Ureter (tissue), 1 donor: ENCODE results near the gene RPL22. TPM values are rescaled to one million over a fixed set of nuclear protein-coding genes. Genes with fewer than 3 reads are reported as not detected.

Experiments used
- DNase-seq: peaks from one replicate; pipeline ENCODE4 v3.0.0-alpha.2; 2020; ENCODE audit warnings: low spot score
- total RNA-seq: library from RNA; stranded (reverse); gene quantifications from one replicate; pipeline ENCODE4 v1.2.4, GENCODE V29; 2023
- donor health status: DM: yes; HTN: yes; CAD: no.

RPL22 gene
- total RNA-seq, 1 donor from 2014 or later = 595 TPM

DNA sequence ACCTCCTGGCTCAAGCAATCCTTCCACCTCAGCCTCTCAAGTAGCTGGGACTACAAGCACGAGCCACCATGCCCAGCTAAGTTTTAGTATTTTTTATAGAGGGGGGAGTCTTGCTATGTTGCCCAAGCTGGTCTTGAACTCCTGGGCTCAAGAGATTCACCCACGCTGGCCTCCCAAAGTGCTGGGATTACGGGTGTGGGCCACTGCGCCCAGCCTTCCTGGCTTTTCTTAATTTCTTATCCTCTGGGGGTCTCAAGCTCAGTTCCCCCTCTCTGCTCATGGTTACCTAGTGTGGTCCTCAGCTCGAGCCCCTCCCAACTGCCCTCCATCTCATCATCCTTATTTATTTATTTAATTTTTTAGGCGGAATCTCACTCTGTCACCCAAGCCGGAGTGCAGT is 2.9 kb upstream of the RPL22 start:
- DNase-seq = no peak

DNA sequence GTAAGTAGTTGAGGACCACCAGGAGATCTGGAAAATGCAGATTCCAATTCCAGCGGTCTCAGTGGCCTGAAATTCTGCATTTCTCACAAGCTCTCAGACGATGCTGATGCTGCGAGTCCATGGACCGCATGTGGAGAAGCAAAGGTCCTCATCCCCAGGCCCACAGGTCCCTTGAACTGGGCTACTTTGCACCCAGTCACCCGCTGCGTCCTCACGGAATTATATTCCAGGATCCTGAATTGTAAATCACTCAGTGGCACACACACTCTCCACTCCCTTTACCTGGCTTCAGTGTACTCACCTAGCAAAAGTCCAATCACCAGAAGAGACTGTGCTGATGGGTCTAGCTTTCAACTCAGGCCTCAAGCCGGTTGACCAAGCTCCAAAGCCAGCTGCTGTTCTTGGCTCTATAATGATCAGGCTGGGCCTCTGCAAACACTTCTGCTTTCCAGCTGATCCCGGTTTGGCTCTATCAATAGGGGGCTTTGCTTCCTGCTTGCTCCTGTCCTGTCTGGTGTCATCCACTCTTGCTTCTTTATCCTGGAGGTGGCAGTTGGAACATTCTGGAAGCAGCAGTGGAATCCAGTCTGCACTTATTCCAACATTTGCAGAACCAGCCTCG is 904 bp upstream of the RPL22 start:
- no peak for DNase-seq

DNA sequence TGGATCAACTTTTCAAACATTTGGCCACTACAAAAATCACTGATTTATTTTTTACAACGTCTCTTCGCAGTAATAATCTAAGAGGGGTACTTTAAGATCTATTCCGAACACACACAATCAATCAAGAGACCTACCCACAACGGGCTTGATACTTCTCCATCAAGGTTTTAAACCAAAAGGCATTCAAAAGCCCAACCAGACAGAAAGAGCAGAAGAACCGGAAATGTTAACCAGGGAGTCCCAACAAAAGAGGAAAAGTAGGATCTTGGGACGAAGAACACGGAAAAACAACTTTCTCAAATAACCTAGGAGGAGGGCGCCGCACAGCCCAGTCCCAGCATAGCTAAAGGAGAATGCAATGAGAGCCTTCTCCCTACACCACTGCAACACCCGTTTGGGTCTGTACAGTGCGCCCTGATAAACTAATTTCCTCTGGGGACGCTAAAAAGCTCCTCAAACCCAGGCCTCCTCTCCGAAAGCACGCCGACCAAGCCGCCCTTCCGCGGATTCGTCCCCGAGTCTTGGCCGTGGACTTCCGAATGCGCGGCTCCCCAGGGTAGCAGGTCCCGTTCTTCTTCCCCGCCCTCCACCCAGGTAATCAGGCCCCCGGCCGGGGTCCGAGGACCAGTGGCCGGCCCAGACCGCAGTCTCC is 623 bp downstream of the RPL22 start:
- DNase-seq = no peak

DNA sequence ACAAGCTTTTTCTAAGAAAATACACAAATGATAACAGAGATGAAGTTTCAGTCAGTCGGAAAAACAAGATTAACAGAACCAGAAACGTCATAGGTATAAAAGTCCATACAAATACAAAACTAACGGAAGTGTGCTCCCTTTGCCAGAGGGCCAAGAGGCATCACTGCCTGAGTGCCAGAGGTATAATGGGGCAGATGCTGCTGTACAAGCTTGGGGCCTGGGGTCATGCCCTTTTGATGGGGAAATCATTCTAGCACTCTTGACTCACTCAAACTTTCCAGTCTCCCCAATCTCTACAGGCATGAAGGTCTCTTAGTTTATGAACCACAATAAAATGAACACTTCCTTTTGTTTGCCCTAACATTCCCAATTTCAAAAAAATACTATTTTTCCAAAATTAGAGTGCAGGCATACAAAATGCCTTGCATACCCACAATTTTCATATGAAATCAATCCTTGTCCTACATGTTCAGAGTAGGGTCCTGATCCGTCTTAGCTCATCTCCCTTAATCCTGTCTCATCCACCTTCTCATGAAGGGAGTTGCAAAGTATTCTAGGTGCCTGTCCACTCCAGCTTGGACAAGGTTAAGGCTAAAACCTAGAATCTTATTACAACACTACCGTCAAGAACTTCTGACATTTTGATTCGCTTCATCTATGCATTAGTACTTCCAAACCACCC is 1.5 kb downstream of the RPL22 start:
- no peak for DNase-seq

DNA sequence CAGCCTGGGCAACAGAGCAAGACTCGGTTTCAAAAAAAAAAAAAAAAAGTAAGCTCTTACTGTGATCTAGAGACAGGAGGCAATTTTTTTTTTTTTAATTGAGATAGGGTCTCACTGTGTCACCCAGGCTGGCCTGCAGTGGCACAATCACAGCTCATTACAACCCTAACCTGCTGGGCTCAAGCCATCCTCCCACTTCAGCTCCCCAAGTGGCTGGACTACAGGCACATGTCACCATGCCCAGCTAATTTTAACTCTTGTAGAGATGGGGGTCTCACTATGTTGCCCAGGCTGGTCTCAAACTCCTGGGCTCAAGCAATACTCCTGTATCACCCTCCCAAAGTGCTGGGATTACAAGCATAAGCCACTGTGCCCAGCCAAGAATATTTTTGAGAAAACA is 7.4 kb downstream of the RPL22 start:
- no peak for DNase-seq

DNA sequence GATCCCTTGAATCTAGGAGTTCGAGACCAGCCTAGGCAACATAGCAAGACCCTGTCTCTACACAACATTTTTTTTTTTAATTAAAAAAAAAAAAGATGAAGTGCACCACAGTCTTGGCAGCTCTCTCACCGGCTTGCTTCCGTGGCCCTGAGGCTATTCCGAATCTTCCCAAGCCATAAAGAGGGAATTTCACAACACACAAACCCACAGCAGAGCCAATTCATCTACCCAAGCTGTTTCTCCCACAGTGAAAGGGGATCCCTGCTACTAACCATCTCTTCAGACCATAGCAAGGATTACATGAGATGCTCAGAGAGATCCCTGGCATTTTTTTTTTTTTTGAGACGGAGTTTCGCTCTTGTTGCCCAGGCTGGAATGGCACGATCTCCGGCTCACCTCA is 10.9 kb downstream of the RPL22 start:
- DNase-seq = no peak

DNA sequence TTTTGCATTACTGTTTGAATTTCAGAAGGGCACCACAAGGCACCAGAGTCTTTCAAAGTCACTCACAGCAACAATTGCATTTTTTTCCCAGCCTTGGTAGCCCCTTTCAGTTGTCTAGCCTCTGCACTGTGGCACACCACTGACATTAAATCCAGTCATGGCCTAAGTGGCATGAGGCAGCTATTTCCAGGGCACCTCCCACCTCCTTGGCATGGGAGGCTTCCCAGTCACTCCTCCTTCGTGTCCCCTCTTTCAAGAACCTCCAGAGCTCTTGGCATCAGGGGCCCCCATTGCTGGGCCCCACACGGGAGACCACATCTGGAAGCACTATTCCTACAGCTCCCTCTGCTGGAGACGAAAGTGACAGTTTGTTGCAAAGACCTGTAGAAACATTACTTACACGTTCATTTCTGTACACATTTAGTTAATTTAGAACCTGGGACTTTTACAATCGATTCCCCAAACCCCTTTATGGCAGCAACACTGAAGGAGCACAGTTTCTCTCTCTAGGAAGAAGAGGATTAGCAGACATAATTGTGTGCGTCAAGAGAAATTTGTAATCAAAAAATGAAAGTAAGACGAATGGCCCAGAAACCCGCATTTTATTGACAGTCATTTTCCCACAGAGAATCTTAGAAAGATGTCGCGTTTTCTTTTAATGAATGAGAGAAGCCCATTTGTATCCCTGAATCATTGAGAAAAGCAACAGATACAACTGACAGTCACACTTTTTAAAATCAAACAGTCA is 13.6 kb downstream of the RPL22 start:
- no peak for DNase-seq

DNA sequence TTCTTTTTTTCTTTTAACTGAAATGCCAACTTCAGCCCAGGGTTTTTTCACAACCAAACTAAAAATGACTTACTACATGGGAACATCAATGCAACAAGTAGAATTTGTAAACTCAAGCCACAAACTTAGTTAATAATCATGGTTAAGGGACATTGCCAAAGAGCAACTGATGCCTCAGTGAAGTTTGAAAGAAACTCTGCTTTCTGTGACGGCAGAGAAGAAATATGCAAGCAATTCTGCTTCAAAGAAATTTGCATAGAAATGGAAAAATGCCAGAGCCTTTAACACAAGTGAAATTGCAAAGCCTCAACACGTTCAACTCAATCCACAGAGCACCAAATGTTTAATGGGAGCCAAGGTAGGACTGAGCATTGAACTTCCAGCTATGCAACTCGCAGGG is 14.2 kb downstream of the RPL22 start:
- no peak for DNase-seq

DNA sequence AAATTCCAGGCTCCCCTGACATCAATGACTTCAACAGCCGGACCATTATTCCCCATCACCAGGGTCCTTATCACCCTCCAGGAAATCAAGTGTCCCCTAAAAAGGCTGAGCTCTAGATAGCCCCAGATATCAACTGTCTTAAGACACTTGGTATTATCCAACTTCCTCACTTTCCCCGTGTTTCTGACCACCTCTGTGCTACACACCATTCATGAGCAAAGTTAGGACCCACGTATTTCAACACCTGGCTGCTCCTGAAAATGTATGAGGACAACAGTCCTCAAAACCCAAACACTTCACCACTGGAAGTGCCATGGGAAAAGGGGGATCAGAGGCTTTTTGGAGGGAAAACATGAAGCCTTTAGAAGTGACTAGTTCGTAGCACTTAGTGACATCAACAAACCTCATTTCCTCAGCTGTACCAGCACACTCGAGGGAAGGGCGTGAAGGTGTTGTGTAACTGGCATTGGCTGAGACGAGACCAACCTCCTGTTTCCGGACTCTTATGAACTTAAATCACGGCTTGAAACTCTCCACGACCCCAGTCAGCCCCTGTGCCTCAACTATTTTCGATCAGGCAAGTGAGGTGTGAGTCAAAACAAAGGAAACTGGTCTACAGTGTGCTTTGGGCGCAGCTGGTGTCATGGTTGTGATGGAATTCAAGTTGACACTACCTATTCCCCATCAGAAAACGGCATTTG is 15.2 kb downstream of the RPL22 start:
- no peak for DNase-seq

DNA sequence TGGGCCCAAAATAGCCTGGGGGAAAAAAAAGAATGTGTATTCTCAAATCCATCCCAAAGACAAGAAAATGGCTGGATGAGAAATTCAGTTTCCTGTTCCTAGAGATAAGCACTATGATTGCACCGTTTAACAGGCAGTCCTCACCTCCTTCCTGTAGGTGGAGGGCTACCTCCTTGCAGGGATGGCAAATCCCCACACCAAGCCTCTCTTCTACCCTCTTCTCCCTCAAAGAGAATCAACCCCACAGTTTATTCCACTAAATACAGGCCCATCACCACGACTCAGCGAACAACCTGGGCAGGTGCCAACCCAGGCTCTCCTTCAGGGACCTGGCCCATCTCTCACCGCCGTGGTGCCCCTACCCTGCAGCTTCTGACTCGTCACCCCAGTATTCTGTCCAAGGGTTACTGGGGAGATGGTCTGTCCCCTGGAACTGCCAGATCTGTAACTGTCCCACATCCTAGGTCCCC is 15.8 kb downstream of the RPL22 start:
- no peak for DNase-seq

DNA sequence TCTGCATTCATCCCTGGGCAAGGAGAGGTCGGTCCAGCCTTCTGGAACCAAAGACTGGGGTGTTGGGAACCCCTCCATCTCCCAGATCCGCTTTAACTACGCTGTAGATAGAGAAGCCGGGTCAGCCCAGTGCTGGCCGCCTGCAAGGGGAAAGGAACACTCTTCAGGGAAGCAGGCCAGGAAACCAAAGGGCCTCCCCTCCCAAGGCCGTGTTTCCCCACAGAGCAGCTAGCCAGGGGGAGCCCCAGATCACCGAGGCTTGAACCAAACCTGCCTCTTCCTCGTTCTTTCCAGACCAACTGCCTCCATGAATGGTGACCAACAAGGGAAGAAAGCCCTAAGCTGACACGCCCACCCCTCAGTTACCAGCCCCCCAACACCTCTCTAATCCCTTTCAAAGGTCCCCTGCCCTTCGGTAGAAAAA is 18.0 kb downstream of the RPL22 start:
- DNase-seq = no peak

DNA sequence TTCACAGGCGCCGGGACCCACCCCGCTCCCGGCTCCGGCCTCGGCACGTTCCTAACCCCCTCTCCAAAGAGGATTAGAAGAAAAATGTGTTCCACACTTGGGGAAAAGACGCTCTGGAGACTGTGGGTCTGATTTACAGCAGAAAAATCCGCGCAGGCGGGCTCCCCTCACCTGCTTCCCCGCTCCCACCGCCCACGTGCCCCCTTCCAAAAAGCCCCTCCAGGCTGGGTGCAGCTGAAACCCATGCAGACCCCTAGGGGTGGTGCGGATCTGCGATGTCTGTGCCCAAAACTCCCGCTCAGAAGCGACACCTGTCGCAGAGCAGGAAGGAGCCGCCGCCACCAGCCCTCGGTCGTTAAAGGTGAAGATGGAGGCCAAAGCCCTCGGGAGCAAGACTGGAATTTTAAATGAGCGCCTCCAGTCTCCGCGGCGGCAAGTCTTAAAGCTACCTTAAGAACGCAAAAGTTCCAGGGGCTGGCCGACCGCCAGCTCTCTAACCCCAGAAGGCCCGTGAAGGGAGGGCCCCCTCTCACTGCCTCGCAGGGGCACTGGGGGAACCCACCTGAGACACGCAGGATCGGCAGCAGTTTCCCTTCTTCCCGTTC is 18.6 kb downstream of the RPL22 start:
- DNase-seq = no peak

DNA sequence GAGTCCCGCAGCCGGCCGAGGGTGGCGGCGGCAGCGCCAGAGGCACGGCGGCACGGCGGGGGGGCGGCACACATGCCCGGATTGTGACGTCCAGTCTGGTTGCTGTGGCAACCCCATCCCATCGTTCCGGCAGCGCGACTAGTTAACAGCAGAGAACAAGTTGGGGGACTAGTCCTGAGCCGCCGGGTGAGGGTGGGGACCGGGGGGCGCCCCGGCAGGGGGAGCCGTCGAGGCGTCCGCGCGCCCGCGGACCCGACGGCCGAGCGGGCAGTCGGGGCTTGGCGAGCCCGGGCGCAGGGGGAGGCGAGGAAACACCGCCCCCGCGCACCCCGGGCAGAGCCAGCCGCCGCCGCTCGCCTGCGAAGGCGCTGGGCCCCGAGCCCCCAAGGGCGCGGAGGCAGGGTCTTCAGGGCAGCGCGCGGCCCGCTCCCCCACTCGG is 19.1 kb downstream of the RPL22 start, which contains the start of gene CHD5:
TSS of gene CHD5 (minus strand) at position 54 of the 439 bp plus-strand sequence. CDS start 298 bp downstream, outside the sequence.
- no peak for DNase-seq

DNA sequence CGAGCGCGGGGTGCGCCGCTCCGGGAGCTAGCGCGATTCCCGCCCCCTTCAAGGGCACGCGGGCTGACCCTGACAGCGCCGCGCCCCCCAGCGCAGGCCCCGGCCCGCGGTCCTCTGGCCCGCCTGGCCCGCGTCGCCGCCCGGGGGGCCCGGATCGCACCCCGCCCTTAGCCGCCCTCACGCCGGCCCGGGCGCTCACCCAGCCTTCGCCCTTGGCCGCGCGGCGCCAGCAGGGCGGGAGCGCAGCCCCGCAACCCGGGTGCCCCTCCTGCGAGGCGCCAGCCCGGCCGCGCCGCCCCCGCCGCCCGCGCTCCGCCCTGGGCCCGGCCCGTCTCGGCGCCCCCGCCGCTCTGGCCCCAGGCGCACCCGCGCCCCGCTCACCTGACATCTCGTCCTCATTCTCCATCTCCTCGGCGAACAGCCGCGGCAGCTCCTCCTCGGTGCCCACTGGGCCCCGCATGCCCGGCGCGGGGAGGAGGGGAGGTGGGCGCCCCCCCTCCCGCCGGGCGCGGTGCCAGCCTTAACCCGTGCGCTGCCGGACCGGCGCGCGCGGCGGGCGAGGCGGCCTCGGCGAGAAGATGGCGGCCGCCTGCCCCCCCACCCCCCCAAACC is 19.7 kb downstream of the RPL22 start:
- no peak for DNase-seq

DNA sequence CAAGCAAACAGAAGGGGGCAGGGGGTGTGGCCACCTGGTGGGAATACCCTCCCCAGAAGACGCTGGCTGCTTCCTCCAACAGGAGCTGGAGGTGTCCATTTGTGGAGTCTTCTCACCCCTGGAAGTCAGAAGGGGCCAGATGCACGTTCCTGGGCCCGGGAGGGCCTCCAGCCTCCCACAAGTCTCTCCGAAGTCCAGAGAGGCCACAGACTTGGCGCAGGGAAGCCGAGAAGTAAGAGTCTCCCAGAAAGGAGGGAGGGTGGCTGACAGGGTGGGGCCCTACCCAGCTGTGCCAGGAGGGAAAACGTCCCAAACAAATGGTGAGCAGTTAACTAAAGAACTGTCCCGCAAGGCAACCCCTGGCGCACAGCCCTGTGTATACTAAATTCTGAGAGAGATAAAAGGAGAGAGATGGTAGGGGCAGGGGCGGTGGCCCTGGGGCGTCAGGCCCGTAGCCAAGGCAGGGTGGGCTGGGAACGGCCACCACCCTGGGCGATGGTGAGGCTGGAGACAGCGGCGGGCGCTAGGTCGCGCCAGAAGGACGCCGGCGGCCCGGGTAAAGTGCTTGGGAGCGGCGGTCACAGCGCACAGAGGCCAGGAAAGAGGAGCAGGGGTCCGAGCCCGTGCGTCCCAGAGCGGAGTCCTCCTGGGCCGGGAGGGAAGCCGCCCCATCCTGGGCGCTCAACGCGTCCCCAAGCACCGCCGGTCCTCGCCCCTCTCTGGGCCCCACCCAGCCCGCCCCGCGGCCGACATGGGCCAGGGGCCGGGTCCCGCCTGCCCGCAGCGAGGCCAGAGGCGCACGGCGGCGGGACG is 20.4 kb downstream of the RPL22 start:
- DNase-seq = no peak

DNA sequence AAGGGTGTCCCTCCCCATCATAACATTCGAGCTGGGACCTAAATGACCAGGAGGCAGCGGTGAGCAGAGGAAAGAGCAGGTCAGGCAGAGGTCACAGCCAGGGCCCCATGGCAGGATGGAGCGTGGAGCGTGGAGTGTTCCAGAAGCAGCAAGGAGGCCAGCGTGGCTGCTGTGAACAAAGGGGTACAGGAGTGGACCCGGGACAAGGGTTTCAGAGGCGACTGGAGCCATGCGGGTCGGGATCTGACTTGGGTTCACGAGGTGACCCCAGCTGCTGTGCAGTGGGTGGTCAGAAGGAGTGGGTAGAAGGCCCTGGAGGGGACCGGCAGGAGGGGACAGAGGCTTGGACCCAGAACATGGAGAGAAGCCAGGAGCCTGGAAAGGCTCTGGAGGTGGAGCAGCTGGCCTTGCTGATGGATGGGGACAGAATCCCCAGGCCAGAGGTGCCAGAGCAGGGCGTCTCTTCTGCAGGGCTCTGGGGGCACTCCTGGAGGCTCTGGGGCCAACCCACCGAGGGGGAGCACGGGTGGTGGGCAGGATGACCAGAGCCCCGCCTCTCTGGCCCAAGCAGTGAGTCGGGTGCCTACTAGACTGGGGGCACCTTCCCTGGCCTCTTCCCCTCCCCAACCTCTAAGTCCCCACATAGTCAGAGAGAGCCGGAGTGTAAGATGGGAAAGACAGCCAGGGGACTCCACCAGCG is 21.6 kb downstream of the RPL22 start:
- no peak for DNase-seq

DNA sequence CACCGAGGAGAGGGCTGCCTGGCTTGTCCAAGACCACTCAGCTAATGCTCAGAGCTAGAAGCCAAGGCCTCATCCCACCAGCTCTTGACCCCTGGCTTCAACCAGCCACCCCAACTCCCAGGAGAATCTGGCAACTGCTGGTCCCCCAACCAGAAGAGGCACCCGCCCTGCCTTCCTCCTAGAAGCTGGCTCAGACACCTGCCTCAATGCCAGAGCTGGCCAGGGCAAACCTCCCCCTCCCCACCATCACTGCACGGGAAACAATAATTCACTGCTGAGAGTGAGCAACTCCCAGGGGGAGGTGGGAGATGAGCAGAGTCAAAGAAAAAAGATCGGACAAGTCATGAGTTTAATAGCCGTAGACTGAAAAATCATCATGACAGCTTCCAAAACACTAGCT is 22.6 kb downstream of the RPL22 start:
- DNase-seq = no peak

DNA sequence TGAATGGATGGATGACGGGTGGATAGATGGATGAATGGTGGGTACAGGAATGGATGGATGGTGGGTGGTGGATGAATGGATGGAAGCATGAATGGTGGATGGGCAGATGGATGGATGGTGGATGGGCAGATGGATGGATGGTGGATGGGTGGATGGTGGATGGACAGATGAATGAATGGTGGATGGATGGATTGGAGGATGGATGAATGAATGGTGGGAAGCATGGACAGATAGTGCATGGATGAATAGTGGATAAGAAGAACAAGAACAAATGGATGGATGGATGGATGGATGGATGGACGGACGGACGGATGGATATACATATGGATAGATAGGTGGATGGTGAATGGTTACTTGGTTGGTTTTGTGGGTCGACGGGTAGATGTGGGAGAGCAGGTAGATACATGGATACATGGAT is 24.0 kb downstream of the RPL22 start:
- no peak for DNase-seq
